Endodermal cell (in vitro differentiated cells): ENCODE measurements around the gene TRIM45. TPM values are rescaled to one million over a fixed set of nuclear protein-coding genes. Genes with fewer than 3 reads are reported as not detected.

Experiments used
- DNase-seq: peaks from one replicate; pipeline ENCODE4 v3.0.0-alpha.2; 2017
- H3K27ac ChIP-seq: 2 replicates; pipeline ENCODE4 v1.5.1; 2013; ENCODE audit warnings: mild to moderate bottlenecking, low read depth, low read length, moderate library complexity
- H3K27me3 ChIP-seq: 2 replicates; pipeline ENCODE4 v1.6.1; 2013; ENCODE audit warnings: mild to moderate bottlenecking, low read length, moderate library complexity; ENCODE audit not compliant: insufficient read depth, control insufficient read depth, poor library complexity, severe bottlenecking
- H3K36me3 ChIP-seq: 2 replicates; pipeline ENCODE4 v1.7.0; 2013; ENCODE audit warnings: mild to moderate bottlenecking, low read length, moderate library complexity; ENCODE audit not compliant: control insufficient read depth, insufficient read depth
- H3K4me1 ChIP-seq: one replicate; pipeline ENCODE4 v1.7.0; 2013; ENCODE audit warnings: low read length; ENCODE audit not compliant: control insufficient read depth, insufficient read depth
- H3K4me3 ChIP-seq: 2 replicates; pipeline ENCODE4 v1.5.1; 2013; ENCODE audit warnings: mild to moderate bottlenecking, low read length, moderate library complexity
- H3K9ac ChIP-seq: 2 replicates; pipeline ENCODE4 v1.6.1; 2013; ENCODE audit warnings: mild to moderate bottlenecking, low read length, moderate library complexity; ENCODE audit not compliant: poor library complexity, severe bottlenecking; ENCODE audit errors: extremely low read depth
- H3K9me3 ChIP-seq: 2 replicates; pipeline ENCODE4 v1.6.1; 2013; ENCODE audit warnings: mild to moderate bottlenecking, low read length, moderate library complexity; ENCODE audit not compliant: control insufficient read depth
- H3K27ac Mint-ChIP-seq: 2 replicates; pipeline ENCODE4 v1.8.0; 2020; ENCODE audit warnings: mixed read lengths
- H3K27me3 Mint-ChIP-seq: 2 replicates; pipeline ENCODE4 v1.8.0; 2021; ENCODE audit warnings: mild to moderate bottlenecking, mixed read lengths; ENCODE audit not compliant: insufficient read depth
- H3K36me3 Mint-ChIP-seq: 2 replicates; pipeline ENCODE4 v1.8.0; 2020; ENCODE audit warnings: low read depth, mixed read lengths
- H3K4me1 Mint-ChIP-seq: 2 replicates; pipeline ENCODE4 v1.8.0; 2020; ENCODE audit warnings: mixed read lengths
- H3K4me3 Mint-ChIP-seq: 2 replicates; pipeline ENCODE4 v1.8.0; 2020; ENCODE audit warnings: mild to moderate bottlenecking, moderate library complexity, mixed read lengths
- H3K9me3 Mint-ChIP-seq: 2 replicates; pipeline ENCODE4 v1.8.0; 2020; ENCODE audit warnings: mild to moderate bottlenecking, mixed read lengths
- WGBS, 2 experiments: methylation state at CpG; one replicate each; pipeline versions ENCODE4 v1.1.5 to v1.1.7; 2013; ENCODE audit warnings: missing lambda C conversion rate in 2 of 2, mixed read lengths in 1 of 2; ENCODE audit not compliant: insufficient coverage in 1 of 2, insufficient read length in 1 of 2; 5-methylcytosine and 5-hydroxymethylcytosine counted together
- total RNA-seq, 2 donors: library from RNA; stranded (reverse); fragmentation: NEBNext Ultra II Directional in 1 of 2; extraction: Animal tissue kit (Norgen Biotek cat#: 25700) in 1 of 2; gene quantifications; 2 replicates in 1 of 2; 3 replicates in 1 of 2; pipeline ENCODE4 v1.2.1, GENCODE V29; 2021
- TF ChIP-seq, protein P1 (sequence below): fragments of 200-600 bp; sonication (generic); conservative IDR thresholded peaks from 2 replicates; pipeline ENCODE4 v1.5.0; 2021; ENCODE audit warnings: antibody characterized with exemption, mild to moderate bottlenecking

TRIM45 gene
- total RNA-seq, 2 donors from 2014 or later: 13.4 to 16.5 TPM

DNA sequence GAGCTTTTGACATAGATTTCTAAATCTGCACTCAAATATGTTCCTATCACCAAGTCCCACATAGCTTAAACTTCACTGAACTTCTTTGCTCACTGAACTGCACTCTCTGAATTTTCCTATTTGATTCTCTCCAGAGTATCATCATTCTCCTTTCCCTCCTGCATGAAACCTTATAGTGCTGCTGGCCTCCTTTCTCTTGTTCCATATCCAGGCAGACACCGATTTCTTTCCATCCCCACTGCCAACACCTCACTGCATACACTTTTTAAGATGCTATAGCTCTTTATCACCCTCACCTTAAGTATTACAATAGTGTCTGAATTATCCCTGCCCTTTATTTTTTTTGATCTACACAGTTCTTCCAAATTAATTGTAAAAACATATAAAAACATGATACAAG, 3.1 kb upstream of the TRIM45 start:
- no peak for DNase-seq
- H3K4me3 Mint-ChIP-seq: no peak overlapping the region
- peaks cover 11% of the 10 kb centered on the region for H3K4me1 ChIP-seq
- H3K36me3 ChIP-seq: no peaks in the 10 kb centered on the region
- H3K9me3 Mint-ChIP-seq: no peaks in the 10 kb centered on the region
- H3K36me3 Mint-ChIP-seq: no peaks in the 10 kb centered on the region
- 86 to 88% methylated on average over 1 of the region's 1 CpG for WGBS, 2 experiments
- H3K9ac ChIP-seq: no peak overlapping the region
- peaks cover 20% of the 10 kb centered on the region for H3K4me1 Mint-ChIP-seq
- H3K27ac Mint-ChIP-seq: no peak overlapping the region
- H3K27me3 Mint-ChIP-seq: no peaks in the 10 kb centered on the region
- TF ChIP-seq, protein P1, sequence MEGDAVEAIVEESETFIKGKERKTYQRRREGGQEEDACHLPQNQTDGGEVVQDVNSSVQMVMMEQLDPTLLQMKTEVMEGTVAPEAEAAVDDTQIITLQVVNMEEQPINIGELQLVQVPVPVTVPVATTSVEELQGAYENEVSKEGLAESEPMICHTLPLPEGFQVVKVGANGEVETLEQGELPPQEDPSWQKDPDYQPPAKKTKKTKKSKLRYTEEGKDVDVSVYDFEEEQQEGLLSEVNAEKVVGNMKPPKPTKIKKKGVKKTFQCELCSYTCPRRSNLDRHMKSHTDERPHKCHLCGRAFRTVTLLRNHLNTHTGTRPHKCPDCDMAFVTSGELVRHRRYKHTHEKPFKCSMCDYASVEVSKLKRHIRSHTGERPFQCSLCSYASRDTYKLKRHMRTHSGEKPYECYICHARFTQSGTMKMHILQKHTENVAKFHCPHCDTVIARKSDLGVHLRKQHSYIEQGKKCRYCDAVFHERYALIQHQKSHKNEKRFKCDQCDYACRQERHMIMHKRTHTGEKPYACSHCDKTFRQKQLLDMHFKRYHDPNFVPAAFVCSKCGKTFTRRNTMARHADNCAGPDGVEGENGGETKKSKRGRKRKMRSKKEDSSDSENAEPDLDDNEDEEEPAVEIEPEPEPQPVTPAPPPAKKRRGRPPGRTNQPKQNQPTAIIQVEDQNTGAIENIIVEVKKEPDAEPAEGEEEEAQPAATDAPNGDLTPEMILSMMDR: no peak
- no peaks in the 10 kb centered on the region for H3K9me3 ChIP-seq
- H3K27ac ChIP-seq: no peak overlapping the region
- no peak overlapping the region for H3K4me3 ChIP-seq
- H3K27me3 ChIP-seq: peaks cover 10% of the 10 kb centered on the region

DNA sequence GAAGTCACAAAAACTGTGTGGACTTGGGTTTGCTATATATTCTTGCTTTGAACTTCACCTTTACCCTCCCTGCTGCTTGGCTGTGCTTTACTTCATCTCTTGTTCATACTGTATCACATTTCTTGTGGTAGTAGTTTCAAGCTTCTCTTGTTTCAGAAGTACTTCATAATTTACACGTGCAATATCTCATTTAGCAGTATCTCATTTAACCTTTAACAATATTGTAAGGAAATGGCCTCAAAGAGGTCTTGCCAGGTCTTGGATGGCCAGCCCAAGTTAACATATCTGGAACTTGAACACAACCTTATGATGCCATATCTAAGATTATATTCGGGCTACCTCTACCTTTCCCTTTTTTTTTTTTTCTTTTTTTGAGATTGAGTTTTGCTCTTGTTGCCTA, 1.7 kb upstream of the TRIM45 start:
- Mint-ChIP-seq H3K27me3 (no peaks in the 10 kb centered on the region), H3K36me3 (peaks cover under 1% of the 10 kb centered on the region), H3K4me1 (peaks cover 19% of the 10 kb centered on the region), H3K27ac (no peak overlapping the region), H3K9me3 (no peaks in the 10 kb centered on the region), H3K4me3 (no peak overlapping the region)
- H3K36me3 ChIP-seq: no peaks in the 10 kb centered on the region
- peaks cover 10% of the 10 kb centered on the region for H3K27me3 ChIP-seq
- no peak for DNase-seq
- no peak overlapping the region for H3K27ac ChIP-seq
- 80 to 100% methylated on average over 1 to 2 of the region's 2 CpGs for WGBS, 2 experiments
- no peak overlapping the region for H3K4me3 ChIP-seq
- TF ChIP-seq, protein P1: no peak
- no peaks in the 10 kb centered on the region for H3K9me3 ChIP-seq
- peaks cover 11% of the 10 kb centered on the region for H3K4me1 ChIP-seq
- no peak overlapping the region for H3K9ac ChIP-seq

DNA sequence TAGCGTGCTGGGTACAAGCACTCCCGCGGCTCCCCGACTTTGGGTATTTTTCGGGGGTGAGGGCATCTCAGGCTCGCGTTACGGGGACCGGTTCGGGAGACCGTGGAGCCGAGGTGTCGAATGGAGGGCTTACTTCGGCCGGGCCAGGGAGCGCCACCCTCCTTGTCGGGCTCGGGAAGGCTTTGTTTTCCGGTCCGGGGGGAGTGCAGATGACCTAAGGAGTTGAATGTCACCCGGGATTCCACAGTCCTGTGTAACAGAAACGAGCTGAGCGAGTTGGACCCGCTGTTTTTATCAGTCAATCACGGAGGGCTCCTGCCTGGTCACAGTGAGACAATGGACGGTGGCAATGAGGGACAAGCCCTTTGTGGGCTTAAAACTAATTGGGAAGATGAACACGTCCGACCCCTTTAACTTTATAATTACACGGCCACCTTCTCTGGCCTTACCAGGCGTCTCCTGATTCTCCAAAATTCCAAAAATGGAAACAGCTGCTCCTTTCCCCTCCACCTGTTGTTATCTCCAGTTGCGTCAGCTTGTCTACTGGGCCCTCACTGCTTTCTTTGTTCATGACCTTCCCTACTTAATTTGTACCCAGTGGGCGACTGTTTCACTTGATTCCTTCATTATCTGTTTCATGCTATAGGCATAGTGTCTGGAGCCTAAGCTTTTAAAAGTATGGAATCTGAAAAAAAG, 929 bp upstream of the TRIM45 start:
- Histone ChIP-seq H3K27me3 (peaks cover 10% of the 10 kb centered on the region), H3K36me3 (no peaks in the 10 kb centered on the region), H3K9ac (peak overlapping the region; percentile 66), H3K27ac (peak overlapping the region; percentile 97), H3K9me3 (no peaks in the 10 kb centered on the region), H3K4me1 (peaks cover 11% of the 10 kb centered on the region), H3K4me3 (peak overlapping the region; percentile 85)
- H3K27ac Mint-ChIP-seq: peak overlapping the region; percentile 93
- H3K4me1 Mint-ChIP-seq: peaks cover 14% of the 10 kb centered on the region
- TF ChIP-seq, protein P1: no peak
- H3K9me3 Mint-ChIP-seq: no peaks in the 10 kb centered on the region
- peaks cover 9% of the 10 kb centered on the region for H3K36me3 Mint-ChIP-seq
- H3K27me3 Mint-ChIP-seq: no peaks in the 10 kb centered on the region
- H3K4me3 Mint-ChIP-seq: peak overlapping the region; percentile 77
- DNase-seq: no peak
- WGBS, 2 experiments: 47 to 54% methylated on average over 26 to 32 of the region's 32 CpGs
